K562 (cell line): ENCODE measurements around the gene IL23A. TPM values are rescaled to one million over a fixed set of nuclear protein-coding genes. Genes with fewer than 3 reads are reported as not detected.

Source experiments
- ATAC-seq: fragments of 200-7000 bp; cut with Tn5 transposase; 3 replicates; pipeline ENCODE4 v1.9.1; 2020; ENCODE audit warnings: moderate library complexity
- BruUV-seq: library from RNA; stranded (reverse); fragments of 400-500 nt; replicated peaks from 2 replicates; lab custom pipeline; 2021; lab: Mats Ljungman, UMichigan
- CTCF ChIA-PET: fragments of 300-600 bp; formaldehyde crosslinking; extraction: SDS; loops from one replicate; lab custom pipeline; 2021; ENCODE audit warnings: low intra/inter-chr PET ratio; lab: Yijun Ruan, JAX
- POLR2A ChIA-PET: fragments of 300-600, 350-650 bp; sonication (Branson Sonifier 250); formaldehyde crosslinking; extraction: SDS; loops from one replicate; lab custom pipeline; 2021; ENCODE audit warnings: antibody characterized with exemption, inconsistent platforms; lab: Yijun Ruan, JAX
- DNase-seq, 4 experiments: peaks; one replicate each; pipeline versions ENCODE4 v3.0.0 to v3.0.0-alpha.2; 2011 to 2018; ENCODE audit warnings: low spot score in 3 of 4, mixed read lengths in 3 of 4; ENCODE audit errors: extremely low read depth in 1 of 4
- FAIRE-seq: peaks from 2 replicates; lab custom pipeline; 2011; peaks lifted over from hg19 to GRCh38; lab: Jason Lieb, UNC
- H2AFZ ChIP-seq: 2 replicates; pipeline ENCODE4 v1.6.0; 2011; ENCODE audit warnings: low read depth, low read length, control low read depth, inconsistent platforms
- H3K27ac ChIP-seq: fragments of 200-600 bp; 3 replicates; pipeline ENCODE4 v1.8.0; 2011; ENCODE audit warnings: low read depth, mild to moderate bottlenecking, control low read depth, inconsistent platforms, low read length, moderate library complexity, mixed read lengths; ENCODE audit errors: extremely low read depth
- H3K27me3 ChIP-seq, 2 experiments: fragments of 300-600 bp in 1 of 2; 2 replicates in 1 of 2; 3 replicates in 1 of 2; pipeline versions ENCODE4 v1.6.0 to v1.8.0; 2011; ENCODE audit warnings: inconsistent platforms in 2 of 2, low read length in 2 of 2, mild to moderate bottlenecking in 1 of 2, mixed read lengths in 1 of 2, moderate library complexity in 1 of 2; ENCODE audit not compliant: control insufficient read depth in 2 of 2, insufficient read depth in 2 of 2
- H3K36me3 ChIP-seq: fragments of 300-600 bp; 3 replicates; pipeline ENCODE4 v1.8.0; 2011; ENCODE audit warnings: mild to moderate bottlenecking, low read length, inconsistent platforms; ENCODE audit not compliant: control insufficient read depth, insufficient read depth
- H3K4me1 ChIP-seq, 2 experiments: fragments of 200-600 bp in 1 of 2; replicated peaks in 1 of 2; 2 replicates in 1 of 2; 3 replicates in 1 of 2; pipeline versions ENCODE4 v1.5.1 to v1.8.0; 2011; ENCODE audit warnings: inconsistent platforms in 2 of 2, low read length in 2 of 2, mild to moderate bottlenecking in 1 of 2, mixed read lengths in 1 of 2, moderate library complexity in 1 of 2; ENCODE audit not compliant: control insufficient read depth in 2 of 2, insufficient read depth in 2 of 2
- H3K4me2 ChIP-seq: 2 replicates; pipeline ENCODE4 v1.6.1; 2011; ENCODE audit warnings: low read length, control low read depth, inconsistent platforms, mixed read lengths; ENCODE audit not compliant: insufficient read depth
- H3K4me3 ChIP-seq: fragments of 200-600 bp; sonication (generic), shearing (Covaris generic); 2 replicates; pipeline ENCODE4 v1.5.1; 2016; ENCODE audit warnings: control low read depth, inconsistent platforms
- H3K79me2 ChIP-seq: fragments of 200-600 bp; 3 replicates; pipeline ENCODE4 v1.8.0; 2011; ENCODE audit warnings: low read length, inconsistent platforms; ENCODE audit not compliant: control insufficient read depth, insufficient read depth
- H3K9ac ChIP-seq, 2 experiments: 2 replicates each; pipeline versions ENCODE4 v1.6.0 to v1.6.1; 2011; ENCODE audit warnings: low read depth in 2 of 2, low read length in 2 of 2, control low read depth in 1 of 2, inconsistent platforms in 1 of 2, mild to moderate bottlenecking in 1 of 2, mixed read lengths in 1 of 2; ENCODE audit not compliant: insufficient read depth in 1 of 2
- H3K9me1 ChIP-seq: one replicate; pipeline ENCODE4 v1.6.0; 2011; ENCODE audit warnings: inconsistent platforms, mild to moderate bottlenecking, low read length, moderate library complexity; ENCODE audit not compliant: control insufficient read depth, insufficient read depth
- H3K9me3 ChIP-seq: replicated peaks from 2 replicates; pipeline ENCODE4 v1.5.1; 2011; ENCODE audit warnings: low read depth, low read length, inconsistent platforms; ENCODE audit not compliant: control insufficient read depth, insufficient read depth
- H4K20me1 ChIP-seq: replicated peaks from 2 replicates; pipeline ENCODE4 v1.6.1; 2011; ENCODE audit warnings: low read length, inconsistent platforms, mixed read lengths; ENCODE audit not compliant: control insufficient read depth, insufficient read depth
- ATF3 ChIP-seq, 2 experiments: fragments of 450-650 bp in 1 of 2; sonication (generic) in 1 of 2; formaldehyde crosslinking in 1 of 2; IDR thresholded peaks in 1 of 2; conservative IDR thresholded peaks in 1 of 2; 2 replicates each; pipeline versions ENCODE4 v1.6.1 to v1.8.1; 2016 to 2023; ENCODE audit warnings: mild to moderate bottlenecking in 2 of 2, moderate library complexity in 2 of 2, inconsistent platforms in 1 of 2, missing genetic modification reagents in 1 of 2
- CXXC5 ChIP-seq: fragments of 250-450 bp; sonication (Bioruptor Pico); IDR thresholded peaks from 2 replicates; pipeline ENCODE4 v1.8.0; 2022; ENCODE audit warnings: inconsistent platforms, mild to moderate bottlenecking, moderate library complexity
- FOSL1 ChIP-seq: fragments of 200-800 bp; sonication (Bioruptor generic); conservative IDR thresholded peaks from 2 replicates; pipeline ENCODE4 v1.6.1; 2016; ENCODE audit warnings: missing genetic modification characterization, missing compliant biosample characterization
- FOXK1 ChIP-seq: sonication (generic); formaldehyde crosslinking; IDR thresholded peaks from 2 replicates; pipeline ENCODE4 v1.8.0; 2022; ENCODE audit warnings: missing genetic modification reagents, mild to moderate bottlenecking, borderline replicate concordance
- HMG20A ChIP-seq: fragments of 450-650 bp; formaldehyde crosslinking; conservative IDR thresholded peaks from 2 replicates; pipeline ENCODE4 v1.4.0; 2020; ENCODE audit warnings: mild to moderate bottlenecking, mixed read lengths
- KLF10 ChIP-seq: fragments of 250-450 bp; sonication (Bioruptor Pico); IDR thresholded peaks from 2 replicates; pipeline ENCODE4 v1.6.1; 2021; ENCODE audit warnings: matching md5 sums
- KLF6 ChIP-seq: fragments of 250-450 bp; sonication (Bioruptor Pico); IDR thresholded peaks from 2 replicates; pipeline ENCODE4 v1.4.0; 2020; ENCODE audit warnings: mild to moderate bottlenecking, moderate library complexity, borderline replicate concordance
- MXI1 ChIP-seq: IDR thresholded peaks from 2 replicates; pipeline ENCODE4 v1.6.1; 2011; ENCODE audit warnings: low read depth, mild to moderate bottlenecking, improper control_type of control experiment, low read length
- MYBL2 ChIP-seq, 2 experiments: fragments of 450-650 bp in 1 of 2; sonication (generic) in 1 of 2; formaldehyde crosslinking in 1 of 2; IDR thresholded peaks; 2 replicates each; pipeline versions ENCODE4 v1.6.1 to v1.8.1; 2017 to 2022; ENCODE audit warnings: borderline replicate concordance in 1 of 2, inconsistent platforms in 1 of 2, low read depth in 1 of 2, mild to moderate bottlenecking in 1 of 2, missing genetic modification reagents in 1 of 2, moderate library complexity in 1 of 2
- MYNN ChIP-seq, 2 experiments: sonication (generic); formaldehyde crosslinking in 1 of 2; IDR thresholded peaks; 2 replicates each; pipeline versions ENCODE4 v1.5.0 to v1.6.1; 2016 to 2020; ENCODE audit warnings: antibody characterized with exemption in 1 of 2, missing genetic modification reagents in 1 of 2
- PRMT5 ChIP-seq: sonication (generic); formaldehyde crosslinking; IDR thresholded peaks from 2 replicates; pipeline ENCODE4 v1.5.0; 2020; ENCODE audit warnings: missing genetic modification reagents
- RHOXF2B ChIP-seq: fragments of 250-450 bp; sonication (Bioruptor Pico); conservative IDR thresholded peaks from 2 replicates; pipeline ENCODE4 v1.5.1; 2021
- SREBF1 ChIP-seq: fragments of 150-350 bp; IDR thresholded peaks from 2 replicates; pipeline ENCODE4 v1.6.1; 2014; ENCODE audit warnings: antibody characterized with exemption, low read depth, low read length, borderline replicate concordance
- TCF15 ChIP-seq: fragments of 250-450 bp; sonication (Bioruptor Pico); IDR thresholded peaks from 2 replicates; pipeline ENCODE4 v1.8.0; 2022; ENCODE audit warnings: moderate library complexity, mild to moderate bottlenecking, inconsistent platforms
- TCF7L2 ChIP-seq: fragments of 150-350 bp; IDR thresholded peaks from 2 replicates; pipeline ENCODE4 v1.6.1; 2016; ENCODE audit warnings: low read depth, mild to moderate bottlenecking, low read length, moderate library complexity
- WHSC1 ChIP-seq: IDR thresholded peaks from one replicate; pipeline ENCODE4 v1.6.1; 2012; ENCODE audit warnings: low read length, control low read depth, inconsistent platforms
- ZNF316 ChIP-seq: fragments of 450-650 bp; IDR thresholded peaks from 2 replicates; pipeline ENCODE4 v1.6.1; 2016
- ZNF408 ChIP-seq: fragments of 250-450 bp; sonication (Bioruptor Pico); IDR thresholded peaks from 2 replicates; pipeline ENCODE4 v1.4.0; 2020; ENCODE audit warnings: low read depth, mild to moderate bottlenecking, moderate library complexity
- ZNF583 ChIP-seq: fragments of 250-450 bp; sonication (Bioruptor Pico); IDR thresholded peaks from 2 replicates; pipeline ENCODE4 v1.4.0; 2020
- ZSCAN29 ChIP-seq: fragments of 450-650 bp; IDR thresholded peaks from 2 replicates; pipeline ENCODE4 v1.6.1; 2017
- WGBS: fragments of 100-300 bp; shearing (Covaris generic); methylation state at CpG from one replicate; pipeline ENCODE4 v1.1.6; 2016; ENCODE audit warnings: low coverage, mixed read lengths; ENCODE audit not compliant: insufficient coverage; ENCODE audit errors: missing lambda C conversion rate; 5-methylcytosine and 5-hydroxymethylcytosine counted together
- in situ Hi-C: fragments of 300-500 bp; cut with MboI; formaldehyde crosslinking; loops from 4 replicates; pipeline ENCODE4 v1.15.0; 2018; ENCODE audit warnings: inconsistent platforms, mixed read lengths
- intact Hi-C: fragments of 100-400 bp; cut with micrococcal nuclease; formaldehyde crosslinking; loops from 2 replicates; pipeline ENCODE4 v1.14.2; 2022
- polyA plus RNA-seq, 8 experiments: library from polyadenylated mRNA; depleted of rRNA in 4 of 8; stranded (reverse) in 5 of 8; unstranded in 3 of 8; fragments of >200 nt; fragmentation: Nextera tagmentation in 2 of 8; fragmentation: Illumina TruSeq in 1 of 8; extraction: Ambion mirVana in 2 of 8; extraction: Trizol in 1 of 8; gene quantifications; 2 replicates each; pipeline versions ENCODE4 v1.2.1 to v1.2.3, GENCODE V29; 2011 to 2014; ENCODE audit warnings: inconsistent platforms in 1 of 8, missing spikeins in 1 of 8
- total RNA-seq, 7 experiments: library from RNA; depleted of rRNA in 6 of 7; stranded (reverse); fragments of >200 nt in 6 of 7; fragmentation: Illumina TruSeq in 2 of 7; extraction: Trizol in 2 of 7; gene quantifications; 2 replicates each; pipeline versions ENCODE4 v1.2.1 to v1.2.3, GENCODE V29; 2011 to 2021; ENCODE audit warnings: low replicate concordance in 1 of 7
- TF ChIP-seq, protein P1 (sequence below): sonication (generic); formaldehyde crosslinking; IDR thresholded peaks from 2 replicates; pipeline ENCODE4 v1.8.0; 2022; ENCODE audit warnings: mild to moderate bottlenecking, low read depth, missing genetic modification reagents

Gene IL23A
- total and polyA plus RNA-seq, 9 of the 15 experiments (the other 6 are each of a cell fraction or from before 2014, with no cell fraction given), result 4.4 to 37.2 (median 9.6) TPM

DNA sequence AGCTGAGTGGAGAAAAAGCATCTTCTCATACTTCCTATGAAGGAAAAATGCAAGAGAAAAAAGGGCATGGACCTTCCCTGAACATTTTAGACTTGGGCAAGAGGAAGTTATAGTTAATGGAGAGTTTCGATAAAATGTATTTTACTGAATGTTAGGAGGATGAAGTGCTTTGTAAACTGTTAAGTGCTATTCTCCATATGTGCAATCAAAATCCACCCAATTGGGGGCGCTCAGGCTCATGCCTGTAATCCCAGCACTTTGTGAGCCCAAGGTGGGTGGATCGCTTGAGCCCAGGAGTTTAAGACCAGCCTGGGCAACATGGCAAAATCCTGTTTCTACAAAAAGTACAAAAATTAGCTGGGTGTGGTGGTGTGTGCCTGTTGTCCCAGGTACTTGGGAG is 21.0 kb upstream of the IL23A start (continued):
- TF ChIP-seq ZNF583 (CRISPR knock-in tag) (no peak), FOXK1 (CRISPR knock-in tag) (no peak), TCF15 (CRISPR knock-in tag) (no peak), TCF7L2 (no peak), KLF10 (CRISPR knock-in tag) (no peak), WHSC1 (no peak), HMG20A (CRISPR knock-in tag) (no peak), ZSCAN29 (no peak), MYBL2 (IDR thresholded peaks at IDR 0.05; ENCODE audit: low read depth) (no peak), MYBL2 (CRISPR knock-in tag; IDR thresholded peaks at IDR 0.05; ENCODE audit: borderline replicate concordance) (no peak)
- TF ChIP-seq, protein P1, sequence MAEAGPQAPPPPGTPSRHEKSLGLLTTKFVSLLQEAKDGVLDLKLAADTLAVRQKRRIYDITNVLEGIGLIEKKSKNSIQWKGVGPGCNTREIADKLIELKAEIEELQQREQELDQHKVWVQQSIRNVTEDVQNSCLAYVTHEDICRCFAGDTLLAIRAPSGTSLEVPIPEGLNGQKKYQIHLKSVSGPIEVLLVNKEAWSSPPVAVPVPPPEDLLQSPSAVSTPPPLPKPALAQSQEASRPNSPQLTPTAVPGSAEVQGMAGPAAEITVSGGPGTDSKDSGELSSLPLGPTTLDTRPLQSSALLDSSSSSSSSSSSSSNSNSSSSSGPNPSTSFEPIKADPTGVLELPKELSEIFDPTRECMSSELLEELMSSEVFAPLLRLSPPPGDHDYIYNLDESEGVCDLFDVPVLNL (CRISPR knock-in tag), result no peak

GRCh38 chr12:56321027-56321426 is 17.7 kb upstream of the IL23A start:
- Histone ChIP-seq H3K79me2 (no peaks in the 10 kb centered on the region), H3K4me2 (no peak overlapping the region), H3K9ac (no peak overlapping the region), H3K27ac (no peak overlapping the region), H3K4me3 (no peak overlapping the region), H3K9me3 (no peaks in the 10 kb centered on the region), H4K20me1 (no peaks in the 10 kb centered on the region), H3K36me3 (peaks cover 63% of the 10 kb centered on the region), H3K9me1 (no peaks in the 10 kb centered on the region), H3K27me3 (no peaks in the 10 kb centered on the region), H3K4me1 (peaks cover 5% of the 10 kb centered on the region in 2 experiments; a peak in 4 of 5 replicates), H2AFZ (no peak overlapping the region)
- DNase-seq (no peak), FAIRE-seq (no peak), ATAC-seq (no peak)
- CTCF ChIA-PET, result no interaction called here
- POLR2A ChIA-PET, result no interaction called here
- BruUV-seq, result no TSS peak
- in situ Hi-C loops (no loop called here), intact Hi-C loops (no loop called here)
- WGBS, result 74% methylated on average over 2 of the region's 2 CpGs
- peak; percentile 26; the same call in 1 of the 2 replicates for TF ChIP-seq FOSL1 (tag)
- no peak for TF ChIP-seq KLF6 (CRISPR knock-in tag)
- no peak for TF ChIP-seq CXXC5
- TF ChIP-seq PRMT5, result no peak
- TF ChIP-seq ZNF316, result 0 out of 2 replicates have a peak, but pooled peaks have one; percentile 4
- TF ChIP-seq MXI1, result no peak
- no peak for TF ChIP-seq SREBF1
- no peak for TF ChIP-seq MYNN (IDR thresholded peaks at IDR 0.05)
- no peak for TF ChIP-seq MYNN (CRISPR knock-in tag; IDR thresholded peaks at IDR 0.05)
- no peak for TF ChIP-seq RHOXF2B (CRISPR knock-in tag)
- TF ChIP-seq ATF3 (IDR thresholded peaks at IDR 0.05), result peak; percentile 89
- TF ChIP-seq ATF3 (CRISPR knock-in tag; conservative IDR thresholded peaks at IDR 0.05), result no peak
- no peak for TF ChIP-seq ZNF408 (CRISPR knock-in tag)
